KMS-11 (cell line): ENCODE measurements around the gene LPP.

Source experiments
- H2AFZ ChIP-seq: fragments of 200-600 bp; sonication (generic); 2 replicates; pipeline ENCODE4 v1.6.1; 2016; ENCODE audit warnings: antibody characterized with exemption, mixed run types, low read depth
- H3K27ac ChIP-seq: fragments of 200-600 bp; sonication (generic); 2 replicates; pipeline ENCODE4 v1.6.1; 2016; ENCODE audit warnings: mild to moderate bottlenecking, mixed run types
- H3K27me3 ChIP-seq: fragments of 200-600 bp; sonication (generic); 2 replicates; pipeline ENCODE4 v1.6.1; 2017; ENCODE audit warnings: mild to moderate bottlenecking, low read depth, mixed run types, moderate library complexity; ENCODE audit not compliant: insufficient read depth
- H3K36me3 ChIP-seq: fragments of 200-600 bp; sonication (generic); 2 replicates; pipeline ENCODE4 v1.6.1; 2017; ENCODE audit warnings: mild to moderate bottlenecking, mixed run types; ENCODE audit not compliant: insufficient read depth
- H3K4me1 ChIP-seq: fragments of 200-600 bp; sonication (generic); 2 replicates; pipeline ENCODE4 v1.6.1; 2016; ENCODE audit warnings: mild to moderate bottlenecking, low read depth, mixed run types; ENCODE audit not compliant: poor library complexity, severe bottlenecking
- H3K4me2 ChIP-seq: fragments of 200-600 bp; sonication (generic); 2 replicates; pipeline ENCODE4 v1.7.0; 2016; ENCODE audit warnings: mild to moderate bottlenecking, mixed run types
- H3K4me3 ChIP-seq: fragments of 200-600 bp; sonication (generic); IDR thresholded peaks from 2 replicates; pipeline ENCODE4 v1.6.1; 2017; ENCODE audit warnings: low read depth, low read length, mixed read lengths; ENCODE audit not compliant: insufficient read depth
- H3K79me2 ChIP-seq: fragments of 200-600 bp; sonication (generic); 2 replicates; pipeline ENCODE4 v1.6.1; 2016; ENCODE audit warnings: low read depth, mixed run types; ENCODE audit not compliant: insufficient read depth
- H3K9ac ChIP-seq: fragments of 200-600 bp; sonication (generic); 2 replicates; pipeline ENCODE4 v1.6.1; 2016; ENCODE audit warnings: mild to moderate bottlenecking, mixed run types
- H4K20me1 ChIP-seq: fragments of 200-600 bp; sonication (generic); 2 replicates; pipeline ENCODE4 v1.6.1; 2016; ENCODE audit warnings: mild to moderate bottlenecking, mixed run types; ENCODE audit not compliant: insufficient read depth
- TF ChIP-seq, protein P1 (sequence below): fragments of 200-600 bp; sonication (generic); conservative IDR thresholded peaks from 2 replicates; pipeline ENCODE4 v1.6.1; 2017; ENCODE audit warnings: low read depth, mild to moderate bottlenecking, antibody characterized with exemption, low read length, moderate library complexity, mixed read lengths

The LPP gene

GRCh38 chr3:188227442-188227841 is 73.5 kb downstream of the LPP start:
- no peak overlapping the region for H2AFZ ChIP-seq
- H3K4me2 ChIP-seq = no peak overlapping the region
- H3K79me2 ChIP-seq = no peaks in the 10 kb centered on the region
- no peaks in the 10 kb centered on the region for H4K20me1 ChIP-seq
- TF ChIP-seq, protein P1, sequence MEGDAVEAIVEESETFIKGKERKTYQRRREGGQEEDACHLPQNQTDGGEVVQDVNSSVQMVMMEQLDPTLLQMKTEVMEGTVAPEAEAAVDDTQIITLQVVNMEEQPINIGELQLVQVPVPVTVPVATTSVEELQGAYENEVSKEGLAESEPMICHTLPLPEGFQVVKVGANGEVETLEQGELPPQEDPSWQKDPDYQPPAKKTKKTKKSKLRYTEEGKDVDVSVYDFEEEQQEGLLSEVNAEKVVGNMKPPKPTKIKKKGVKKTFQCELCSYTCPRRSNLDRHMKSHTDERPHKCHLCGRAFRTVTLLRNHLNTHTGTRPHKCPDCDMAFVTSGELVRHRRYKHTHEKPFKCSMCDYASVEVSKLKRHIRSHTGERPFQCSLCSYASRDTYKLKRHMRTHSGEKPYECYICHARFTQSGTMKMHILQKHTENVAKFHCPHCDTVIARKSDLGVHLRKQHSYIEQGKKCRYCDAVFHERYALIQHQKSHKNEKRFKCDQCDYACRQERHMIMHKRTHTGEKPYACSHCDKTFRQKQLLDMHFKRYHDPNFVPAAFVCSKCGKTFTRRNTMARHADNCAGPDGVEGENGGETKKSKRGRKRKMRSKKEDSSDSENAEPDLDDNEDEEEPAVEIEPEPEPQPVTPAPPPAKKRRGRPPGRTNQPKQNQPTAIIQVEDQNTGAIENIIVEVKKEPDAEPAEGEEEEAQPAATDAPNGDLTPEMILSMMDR = no peak
- no peaks in the 10 kb centered on the region for H3K4me1 ChIP-seq
- H3K9ac ChIP-seq = no peak overlapping the region
- no peaks in the 10 kb centered on the region for H3K27me3 ChIP-seq
- H3K36me3 ChIP-seq = no peaks in the 10 kb centered on the region
- no peak overlapping the region for H3K4me3 ChIP-seq
- H3K27ac ChIP-seq = no peak overlapping the region

DNA sequence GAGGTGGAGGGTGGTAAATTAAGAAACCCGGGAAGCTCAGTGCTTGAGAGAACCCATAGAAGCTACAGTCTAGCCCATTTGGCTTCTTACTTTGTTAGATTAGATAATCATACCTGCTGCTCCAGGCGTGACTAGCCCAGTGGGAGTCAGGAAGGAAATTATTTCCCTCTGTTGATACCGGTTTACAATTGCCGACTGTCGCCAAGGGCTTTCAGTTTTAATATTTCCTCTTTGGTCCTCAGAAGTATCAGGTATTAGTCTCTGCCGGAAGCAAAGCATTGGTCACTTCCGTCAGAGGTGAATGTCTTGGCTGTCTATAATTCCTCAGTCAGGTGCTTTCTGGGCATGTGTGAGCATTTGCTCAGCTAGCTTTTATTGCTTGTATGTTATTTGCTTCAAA is 75.2 kb downstream of the LPP start:
- Histone ChIP-seq H4K20me1 (no peaks in the 10 kb centered on the region), H2AFZ (no peak overlapping the region), H3K4me2 (no peak overlapping the region), H3K9ac (no peak overlapping the region), H3K27me3 (no peaks in the 10 kb centered on the region), H3K4me1 (no peaks in the 10 kb centered on the region), H3K4me3 (no peak overlapping the region), H3K79me2 (no peaks in the 10 kb centered on the region), H3K27ac (no peak overlapping the region), H3K36me3 (no peaks in the 10 kb centered on the region)
- TF ChIP-seq, protein P1 = no peak

- no peak overlapping the region for H3K9ac ChIP-seq
- no peak overlapping the region for H2AFZ ChIP-seq
- no peaks in the 10 kb centered on the region for H3K4me1 ChIP-seq
- TF ChIP-seq, protein P1 = no peak
- no peak overlapping the region for H3K4me2 ChIP-seq
- H3K27me3 ChIP-seq = no peaks in the 10 kb centered on the region
- no peak overlapping the region for H3K27ac ChIP-seq
- no peaks in the 10 kb centered on the region for H3K36me3 ChIP-seq
- H3K79me2 ChIP-seq = no peaks in the 10 kb centered on the region
- H3K4me3 ChIP-seq = no peak overlapping the region
- H4K20me1 ChIP-seq = no peaks in the 10 kb centered on the region
These were observed 75.8 kb downstream of the LPP start for GRCh38 chr3:188229726-188230125.

- no peaks in the 10 kb centered on the region for H3K36me3 ChIP-seq
- H4K20me1 ChIP-seq = no peaks in the 10 kb centered on the region
- H3K27ac ChIP-seq = no peak overlapping the region
- H3K4me3 ChIP-seq = no peak overlapping the region
- H3K27me3 ChIP-seq = no peaks in the 10 kb centered on the region
- H3K79me2 ChIP-seq = no peaks in the 10 kb centered on the region
- TF ChIP-seq, protein P1 = no peak
- H3K9ac ChIP-seq = no peak overlapping the region
- peaks cover 6% of the 10 kb centered on the region for H3K4me1 ChIP-seq
- H2AFZ ChIP-seq = no peak overlapping the region
- no peak overlapping the region for H3K4me2 ChIP-seq
These were observed 77.0 kb downstream of the LPP start for GRCh38 chr3:188230962-188231361.
